ENCODE data around the gene GLE1.

DNA sequence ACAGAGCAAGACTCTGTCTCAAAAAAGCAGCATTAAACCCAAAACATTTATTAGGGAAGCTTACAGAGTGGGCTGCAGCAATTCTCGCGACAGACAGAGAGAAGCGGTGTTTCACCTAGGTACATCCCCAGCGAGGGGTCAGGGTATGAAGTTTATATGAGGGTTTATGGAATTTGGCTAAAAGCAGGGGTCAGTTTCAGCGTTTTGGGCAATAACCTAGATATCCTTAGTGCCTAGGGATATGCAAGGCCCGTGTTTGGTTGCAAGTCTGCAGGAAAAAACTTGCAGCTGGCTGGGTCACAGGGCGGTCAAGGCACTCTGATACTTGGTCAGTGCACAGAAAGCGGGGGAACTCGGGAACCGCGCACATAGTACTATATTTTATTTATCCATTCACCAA, 649 bp upstream of the GLE1 start:
- no peak for TF ChIP-seq TARDBP (IDR thresholded peaks at IDR 0.05)
- TF ChIP-seq LEF1 (IDR thresholded peaks at IDR 0.05; ENCODE audit: borderline replicate concordance) = no peak
- no peak for TF ChIP-seq FOXK2 (IDR thresholded peaks at IDR 0.05)
- no peak for TF ChIP-seq FOXM1 (IDR thresholded peaks at IDR 0.05; ENCODE audit: borderline replicate concordance)
- no peak for TF ChIP-seq CTBP1 (IDR thresholded peaks at IDR 0.05; ENCODE audit: borderline replicate concordance)
- no peak for TF ChIP-seq HDGF (IDR thresholded peaks at IDR 0.05; ENCODE audit: borderline replicate concordance)
- TF ChIP-seq FOXA1 (IDR thresholded peaks at IDR 0.05) = no peak
- TF ChIP-seq, protein P1, sequence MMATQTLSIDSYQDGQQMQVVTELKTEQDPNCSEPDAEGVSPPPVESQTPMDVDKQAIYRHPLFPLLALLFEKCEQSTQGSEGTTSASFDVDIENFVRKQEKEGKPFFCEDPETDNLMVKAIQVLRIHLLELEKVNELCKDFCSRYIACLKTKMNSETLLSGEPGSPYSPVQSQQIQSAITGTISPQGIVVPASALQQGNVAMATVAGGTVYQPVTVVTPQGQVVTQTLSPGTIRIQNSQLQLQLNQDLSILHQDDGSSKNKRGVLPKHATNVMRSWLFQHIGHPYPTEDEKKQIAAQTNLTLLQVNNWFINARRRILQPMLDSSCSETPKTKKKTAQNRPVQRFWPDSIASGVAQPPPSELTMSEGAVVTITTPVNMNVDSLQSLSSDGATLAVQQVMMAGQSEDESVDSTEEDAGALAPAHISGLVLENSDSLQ (IDR thresholded peaks at IDR 0.05) = no peak
- no peak for TF ChIP-seq L3MBTL2 (conservative IDR thresholded peaks at IDR 0.05)
- no peak for TF ChIP-seq ARNT (IDR thresholded peaks at IDR 0.05)
- no peak for TF ChIP-seq ELF4 (IDR thresholded peaks at IDR 0.05)
- TF ChIP-seq NFRKB (IDR thresholded peaks at IDR 0.05) = no peak
